TTC549 (cell line): ENCODE measurements around the gene BRIX1.

Source experiments
- FAIRE-seq: peaks from 2 replicates; lab custom pipeline; 2012; peaks lifted over from hg19 to GRCh38; lab: Jason Lieb, UNC

Gene BRIX1

GRCh38 chr5:34915139-34915855 is at the start of gene BRIX1, which contains the start of gene RAD1:
TSS of gene BRIX1 (plus strand) at chr5:34915711. CDS start at chr5:34915739, 28 bp downstream.
TSS of gene RAD1 (minus strand) at chr5:34915504. CDS start at chr5:34914892, 612 bp downstream.
- peak; percentile 69 for FAIRE-seq

GRCh38 chr5:34866989-34867471 is 48.5 kb upstream of the BRIX1 start:
- no peak for FAIRE-seq

- no peak for FAIRE-seq
These were observed 47.9 kb upstream of the BRIX1 start for GRCh38 chr5:34867660-34868059.

GRCh38 chr5:34868791-34869190 is 46.7 kb upstream of the BRIX1 start:
- no peak for FAIRE-seq

- FAIRE-seq: no peak
These were observed 46.3 kb upstream of the BRIX1 start for GRCh38 chr5:34869256-34869655.

- FAIRE-seq: no peak
These were observed 45.1 kb upstream of the BRIX1 start for GRCh38 chr5:34870382-34870781.

GRCh38 chr5:34876275-34876674 is 39.2 kb upstream of the BRIX1 start:
- FAIRE-seq: no peak

- FAIRE-seq: no peak
These were observed 34.3 kb upstream of the BRIX1 start for GRCh38 chr5:34881246-34881645.

- no peak for FAIRE-seq
These were observed 29.0 kb upstream of the BRIX1 start for GRCh38 chr5:34886392-34887119.

- no peak for FAIRE-seq
These were observed 26.1 kb upstream of the BRIX1 start for GRCh38 chr5:34889394-34889793.

- FAIRE-seq: no peak
These were observed 23.5 kb upstream of the BRIX1 start for GRCh38 chr5:34891981-34892380.

- FAIRE-seq: no peak
These were observed 23.1 kb upstream of the BRIX1 start for GRCh38 chr5:34892414-34892813.

GRCh38 chr5:34894716-34895115 is 20.8 kb upstream of the BRIX1 start:
- no peak for FAIRE-seq

GRCh38 chr5:34895641-34896419 is 19.7 kb upstream of the BRIX1 start:
- no peak for FAIRE-seq

GRCh38 chr5:34897646-34898045 is 17.9 kb upstream of the BRIX1 start:
- FAIRE-seq: no peak

GRCh38 chr5:34898258-34898895 is 17.1 kb upstream of the BRIX1 start:
- FAIRE-seq: no peak

- FAIRE-seq: no peak
These were observed 16.4 kb upstream of the BRIX1 start for GRCh38 chr5:34899066-34899465.

- FAIRE-seq: no peak
These were observed 14.9 kb upstream of the BRIX1 start for GRCh38 chr5:34900652-34901051.

GRCh38 chr5:34903260-34903659 is 12.3 kb upstream of the BRIX1 start:
- no peak for FAIRE-seq

- FAIRE-seq: peak; percentile 59
These were observed 9.9 kb upstream of the BRIX1 start for GRCh38 chr5:34905564-34905963.

GRCh38 chr5:34913072-34913471 is 2.4 kb upstream of the BRIX1 start:
- no peak for FAIRE-seq

- FAIRE-seq: no peak
These were observed 806 bp upstream of the BRIX1 start for GRCh38 chr5:34914671-34915138.
